OCI-LY7 (cell line): ENCODE data around the gene ZMYM1. TPM values are rescaled to one million over a fixed set of nuclear protein-coding genes. Genes with fewer than 3 reads are reported as not detected.
"Not testable (repeated sequence)": the region's sequence is repeated elsewhere in the genome, so short reads cannot be mapped to it uniquely, and the experiment has no call there.

Experiments
- BruUV-seq: library from RNA; stranded (reverse); fragments of 400-500 nt; replicated peaks from 2 replicates; lab custom pipeline; 2021; lab: Mats Ljungman, UMichigan
- CTCF ChIA-PET: fragments of 300-600 bp; sonication (Branson Sonifier 250); formaldehyde crosslinking; loops from one replicate; lab custom pipeline; 2022; ENCODE audit warnings: antibody characterized with exemption; ENCODE audit not compliant: unreplicated experiment; lab: Charles Lee
- POLR2A ChIA-PET: fragments of 300-600 bp; sonication (Branson Sonifier 250); formaldehyde crosslinking; loops from one replicate; lab custom pipeline; 2022; ENCODE audit warnings: antibody characterized with exemption; lab: Charles Lee
- DNase-seq: peaks from one replicate; pipeline ENCODE4 v3.0.0-alpha.2; 2015; ENCODE audit warnings: low spot score
- H2AFZ ChIP-seq: fragments of 200-600 bp; sonication (generic), shearing (Covaris generic); 2 replicates; pipeline ENCODE4 v1.6.1; 2014; ENCODE audit warnings: mild to moderate bottlenecking, antibody characterized with exemption, low read length, moderate library complexity
- H3K27ac ChIP-seq: fragments of 200-600 bp; sonication (generic); 2 replicates; pipeline ENCODE4 v1.5.1; 2014; ENCODE audit warnings: mixed run types, low read depth, mild to moderate bottlenecking, moderate library complexity, low read length, inconsistent platforms; ENCODE audit not compliant: poor library complexity, severe bottlenecking
- H3K36me3 ChIP-seq: fragments of 200-600 bp; sonication (generic); 2 replicates; pipeline ENCODE4 v1.6.1; 2014; ENCODE audit warnings: mild to moderate bottlenecking, antibody characterized with exemption, low read length, moderate library complexity, mixed read lengths; ENCODE audit not compliant: insufficient read depth
- H3K4me1 ChIP-seq: fragments of 200-600 bp; sonication (generic); 2 replicates; pipeline ENCODE4 v1.5.1; 2014; ENCODE audit warnings: mild to moderate bottlenecking, low read length; ENCODE audit not compliant: insufficient read depth, poor library complexity, severe bottlenecking
- H3K4me2 ChIP-seq: fragments of 200-600 bp; sonication (generic); 2 replicates; pipeline ENCODE4 v1.6.1; 2014; ENCODE audit warnings: mild to moderate bottlenecking, low read length
- H3K4me3 ChIP-seq: fragments of 200-600 bp; sonication (generic); 2 replicates; pipeline ENCODE4 v1.5.1; 2014; ENCODE audit warnings: mild to moderate bottlenecking, low read depth, low read length; ENCODE audit not compliant: poor library complexity, severe bottlenecking
- H3K79me2 ChIP-seq: fragments of 200-600 bp; sonication (generic); 2 replicates; pipeline ENCODE4 v1.6.1; 2016; ENCODE audit warnings: low read depth, mild to moderate bottlenecking, low read length, moderate library complexity, mixed read lengths; ENCODE audit not compliant: insufficient read depth
- H3K9me2 ChIP-seq: fragments of 200-600 bp; sonication (generic); 2 replicates; pipeline ENCODE4 v1.6.1; 2016; ENCODE audit warnings: mild to moderate bottlenecking, low read length, mixed read lengths; ENCODE audit not compliant: insufficient read depth
- H3K9me3 ChIP-seq: fragments of 200-600 bp; sonication (generic); 2 replicates; pipeline ENCODE4 v1.6.1; 2014; ENCODE audit warnings: mild to moderate bottlenecking, mixed run types, low read length, mixed read lengths
- H4K20me1 ChIP-seq: fragments of 200-600 bp; sonication (generic); 2 replicates; pipeline ENCODE4 v1.6.1; 2014; ENCODE audit warnings: mild to moderate bottlenecking, antibody characterized with exemption, low read length, moderate library complexity, mixed read lengths; ENCODE audit not compliant: insufficient read depth
- CTCF ChIP-seq: fragments of 200-600 bp; sonication (generic); conservative IDR thresholded peaks from 2 replicates; pipeline ENCODE4 v1.5.1; 2014; ENCODE audit warnings: mild to moderate bottlenecking, antibody characterized with exemption, low read length, moderate library complexity, mixed read lengths
- EZH2phosphoT487 ChIP-seq: fragments of 200-600 bp; sonication (generic); IDR thresholded peaks from 2 replicates; pipeline ENCODE4 v1.6.1; 2018; ENCODE audit warnings: low read depth, borderline replicate concordance, mild to moderate bottlenecking, mixed run types, antibody characterized with exemption, low read length, moderate library complexity, mixed read lengths
- intact Hi-C: fragments of 100-400 bp; cut with micrococcal nuclease; formaldehyde crosslinking; loops from one replicate; pipeline ENCODE4 v1.10.0; 2022; ENCODE audit not compliant: unreplicated experiment
- total RNA-seq, 2 experiments: library from RNA; depleted of rRNA in 1 of 2; stranded (reverse); fragments of >200 nt in 1 of 2; shearing (Covaris generic) in 1 of 2; gene quantifications; 2 replicates each; pipeline ENCODE4 v1.2.3, GENCODE V29; 2014 to 2022

Gene ZMYM1
- total RNA-seq, 2 experiments from 2014 or later = 6.9 to 9.5 TPM

GRCh38 chr1:35049116-35049515, 30.1 kb upstream of the ZMYM1 start:
- H3K27ac ChIP-seq = no peak overlapping the region
- H3K4me3 ChIP-seq = no peak overlapping the region
- no peaks in the 10 kb centered on the region for H4K20me1 ChIP-seq
- intact Hi-C loops = no loop called here
- CTCF ChIA-PET = no interaction called here
- POLR2A ChIA-PET = interaction anchor here (0.5 kb wide), 1 partner anchor 333 kb away, joined by 3 read pairs; no protein-coding TSS in a partner anchor
- DNase-seq = no peak
- no peaks in the 10 kb centered on the region for H3K9me2 ChIP-seq
- no peak for TF ChIP-seq EZH2phosphoT487
- no peak for TF ChIP-seq CTCF
- H3K9me3 ChIP-seq = no peaks in the 10 kb centered on the region
- no TSS peak for BruUV-seq
- H2AFZ ChIP-seq = peak overlapping the region; percentile 60; the same call in 1 of the 2 replicates
- H3K4me2 ChIP-seq = peak overlapping the region; percentile 39; the same call in 1 of the 2 replicates
- peaks cover 3% of the 10 kb centered on the region for H3K4me1 ChIP-seq
- no peaks in the 10 kb centered on the region for H3K36me3 ChIP-seq
- H3K79me2 ChIP-seq = no peaks in the 10 kb centered on the region

- Histone ChIP-seq H4K20me1 (no peaks in the 10 kb centered on the region), H2AFZ (no peak overlapping the region), H3K27ac (no peak overlapping the region), H3K4me3 (no peak overlapping the region), H3K4me1 (no peaks in the 10 kb centered on the region), H3K79me2 (no peaks in the 10 kb centered on the region), H3K9me3 (no peaks in the 10 kb centered on the region), H3K9me2 (no peaks in the 10 kb centered on the region), H3K36me3 (no peaks in the 10 kb centered on the region), H3K4me2 (no peak overlapping the region)
- ChIA-PET CTCF (no interaction called here), POLR2A (no interaction called here)
- no TSS peak for BruUV-seq
- no peak for DNase-seq
- intact Hi-C loops = no loop called here
- TF ChIP-seq EZH2phosphoT487 = no peak
These were observed 25.8 kb upstream of the ZMYM1 start for GRCh38 chr1:35053433-35053832.

- POLR2A ChIA-PET, H3K79me2 ChIP-seq, intact Hi-C loops, CTCF ChIA-PET, DNase-seq, H3K4me3 ChIP-seq, H3K36me3 ChIP-seq, H2AFZ ChIP-seq, H4K20me1 ChIP-seq, BruUV-seq, H3K4me2 ChIP-seq, H3K9me3 ChIP-seq, H3K9me2 ChIP-seq, H3K27ac ChIP-seq, H3K4me1 ChIP-seq: not testable (repeated sequence)
These were observed 24.9 kb upstream of the ZMYM1 start for GRCh38 chr1:35054282-35054681.

GRCh38 chr1:35058321-35058720, 20.9 kb upstream of the ZMYM1 start:
- H3K4me2 ChIP-seq, H3K4me1 ChIP-seq, H3K79me2 ChIP-seq, POLR2A ChIA-PET, DNase-seq, H4K20me1 ChIP-seq, H3K9me3 ChIP-seq, intact Hi-C loops, CTCF ChIA-PET, H3K27ac ChIP-seq, BruUV-seq, H2AFZ ChIP-seq, H3K4me3 ChIP-seq, H3K9me2 ChIP-seq, H3K36me3 ChIP-seq: not testable (repeated sequence)
